ENCODE data around the gene ZNF827.
A peak's percentile ranks its signal among the peaks of the same experiment; 100 is the strongest.

ZNF827 gene

GRCh38 chr4:145939856-145940255, 1.2 kb upstream of the ZNF827 start:
- Mint-ChIP-seq H3K27me3 (ENCODE audit: low read depth, poor library complexity) (peaks cover 2% of the 10 kb centered on the region), H3K36me3 (ENCODE audit: low read depth) (no peaks in the 10 kb centered on the region), H3K4me3 (no peak overlapping the region), H3K9me3 (no peaks in the 10 kb centered on the region), H3K27ac (no peak overlapping the region), H3K4me1 (peaks cover 34% of the 10 kb centered on the region)
- no peak for TF ChIP-seq CTCF (IDR thresholded peaks at IDR 0.05)
- no peak for DNase-seq

- Mint-ChIP-seq H3K4me1 (peaks cover 38% of the 10 kb centered on the region), H3K27ac (peak overlapping the region; percentile 58), H3K27me3 (ENCODE audit: low read depth, poor library complexity) (peaks cover 2% of the 10 kb centered on the region), H3K9me3 (no peaks in the 10 kb centered on the region), H3K4me3 (peak overlapping the region; percentile 92), H3K36me3 (ENCODE audit: low read depth) (no peaks in the 10 kb centered on the region)
- no peak for TF ChIP-seq CTCF (IDR thresholded peaks at IDR 0.05)
- no peak for DNase-seq
Observed at GRCh38 chr4:145939441-145939750, 773 bp upstream of the ZNF827 start.

GRCh38 chr4:145937971-145938611, 532 bp downstream of the ZNF827 start:
- no peaks in the 10 kb centered on the region for H3K9me3 Mint-ChIP-seq
- H3K4me3 Mint-ChIP-seq = peak overlapping the region; percentile 92
- H3K4me1 Mint-ChIP-seq = peaks cover 50% of the 10 kb centered on the region
- peak overlapping the region; percentile 99 for H3K27ac Mint-ChIP-seq
- H3K27me3 Mint-ChIP-seq (ENCODE audit: low read depth, poor library complexity) = no peaks in the 10 kb centered on the region
- H3K36me3 Mint-ChIP-seq (ENCODE audit: low read depth) = peaks cover 5% of the 10 kb centered on the region
- DNase-seq = peak; percentile 27
- TF ChIP-seq CTCF (IDR thresholded peaks at IDR 0.05) = no peak

- no peak for TF ChIP-seq CTCF (IDR thresholded peaks at IDR 0.05)
- Mint-ChIP-seq H3K4me1 (peaks cover 56% of the 10 kb centered on the region), H3K36me3 (ENCODE audit: low read depth) (peaks cover 11% of the 10 kb centered on the region), H3K4me3 (peak overlapping the region; percentile 92), H3K9me3 (no peaks in the 10 kb centered on the region), H3K27ac (peak overlapping the region; percentile 99), H3K27me3 (ENCODE audit: low read depth, poor library complexity) (no peaks in the 10 kb centered on the region)
- peak; percentile 71 for DNase-seq
Observed at GRCh38 chr4:145936997-145937901, 1.4 kb downstream of the ZNF827 start.

GRCh38 chr4:145936142-145936996, 2.3 kb downstream of the ZNF827 start:
- Mint-ChIP-seq H3K9me3 (no peaks in the 10 kb centered on the region), H3K27me3 (ENCODE audit: low read depth, poor library complexity) (no peaks in the 10 kb centered on the region), H3K27ac (peak overlapping the region; percentile 99), H3K36me3 (ENCODE audit: low read depth) (peaks cover 11% of the 10 kb centered on the region), H3K4me1 (peaks cover 64% of the 10 kb centered on the region), H3K4me3 (peak overlapping the region; percentile 92)
- no peak for TF ChIP-seq CTCF (IDR thresholded peaks at IDR 0.05)
- DNase-seq = peak; percentile 77
